ENCODE measurements around the gene GRK6.

The GRK6 gene

GRCh38 chr5:177487975-177488374, 61.5 kb downstream of the GRK6 start:
- no peak for DNase-seq (ENCODE audit: low spot score)

- DNase-seq (ENCODE audit: low spot score) = no peak
Measured at GRCh38 chr5:177489119-177489716, 62.7 kb downstream of the GRK6 start.

GRCh38 chr5:177490311-177490991, 64.0 kb downstream of the GRK6 start:
- DNase-seq (ENCODE audit: low spot score) = no peak

- no peak for DNase-seq (ENCODE audit: low spot score)
Measured at GRCh38 chr5:177490992-177491391, 64.5 kb downstream of the GRK6 start.

- no peak for DNase-seq (ENCODE audit: low spot score)
Measured at GRCh38 chr5:177491429-177491945, 65.0 kb downstream of the GRK6 start.

- no peak for DNase-seq (ENCODE audit: low spot score)
Measured at GRCh38 chr5:177491983-177492746, 65.7 kb downstream of the GRK6 start.

Measured in CD4-positive, alpha-beta T cell treated with Interleukin-6 at 100 ng/mL for 8 hours (primary cell).